Muscle of leg (tissue), 11 donors: ENCODE results near the gene ABHD15. TPM values are rescaled to one million over a fixed set of nuclear protein-coding genes. Genes with fewer than 3 reads are reported as not detected.

Experiments used
- DNase-seq: peaks from one replicate; pipeline ENCODE4 v3.0.0; 2013
- H3K27ac ChIP-seq: one replicate; pipeline ENCODE4 v1.5.1; 2013; ENCODE audit warnings: mild to moderate bottlenecking, low read length, control low read depth
- H3K27me3 ChIP-seq: one replicate; pipeline ENCODE4 v1.6.1; 2013; ENCODE audit warnings: low read length; ENCODE audit not compliant: control insufficient read depth, insufficient read depth
- H3K36me3 ChIP-seq: one replicate; pipeline ENCODE4 v1.6.1; 2013; ENCODE audit warnings: low read length; ENCODE audit not compliant: control insufficient read depth, insufficient read depth
- H3K4me1 ChIP-seq: one replicate; pipeline ENCODE4 v1.6.1; 2013; ENCODE audit warnings: low read length; ENCODE audit not compliant: control insufficient read depth, insufficient read depth
- H3K4me3 ChIP-seq: one replicate; pipeline ENCODE4 v1.5.1; 2013; ENCODE audit warnings: low read length, control low read depth
- H3K9me3 ChIP-seq: replicated peaks from 2 replicates; pipeline ENCODE4 v1.6.1; 2013; ENCODE audit warnings: low read depth, low read length; ENCODE audit not compliant: control insufficient read depth
- WGBS: methylation state at CpG from one replicate; pipeline ENCODE4 v1.1.5; 2013; ENCODE audit warnings: missing lambda C conversion rate; ENCODE audit not compliant: insufficient coverage; 5-methylcytosine and 5-hydroxymethylcytosine counted together
- polyA plus RNA-seq, 8 donors: library from polyadenylated mRNA; unstranded; fragments of 120-200 nt; gene quantifications; one replicate each; pipeline versions ENCODE4 v1.2.1 to v1.2.3, GENCODE V29; 2013; ENCODE audit warnings: inconsistent platforms in 1 of 8, low replicate concordance in 1 of 8; ENCODE audit not compliant: insufficient read length in 8 of 8, insufficient read depth in 1 of 8
- total RNA-seq: library from RNA; stranded (reverse); fragments of 120-200 nt; gene quantifications from one replicate; pipeline ENCODE4 v1.2.4, GENCODE V29; 2013

ABHD15 gene
- total and polyA plus RNA-seq, 9 donors: 3.1 to 4.7 (median 3.4) TPM

- no peak overlapping the region for H3K4me3 ChIP-seq
- H3K36me3 ChIP-seq: peaks cover 37% of the 10 kb centered on the region
- WGBS: no CpG with 5 or more reads among the region's 2 CpGs
- H3K9me3 ChIP-seq: no peaks in the 10 kb centered on the region
- DNase-seq: peak; percentile 2
- H3K27ac ChIP-seq: no peak overlapping the region
- no peaks in the 10 kb centered on the region for H3K4me1 ChIP-seq
- no peaks in the 10 kb centered on the region for H3K27me3 ChIP-seq
These were observed 52.0 kb downstream of the ABHD15 start for GRCh38 chr17:29514792-29515191.

GRCh38 chr17:29510953-29511352, 55.9 kb downstream of the ABHD15 start:
- no peaks in the 10 kb centered on the region for H3K4me1 ChIP-seq
- no CpG with 5 or more reads among the region's 6 CpGs for WGBS
- H3K4me3 ChIP-seq: no peak overlapping the region
- H3K27ac ChIP-seq: no peak overlapping the region
- no peaks in the 10 kb centered on the region for H3K9me3 ChIP-seq
- no peak for DNase-seq
- H3K27me3 ChIP-seq: no peaks in the 10 kb centered on the region
- H3K36me3 ChIP-seq: peaks cover 25% of the 10 kb centered on the region

Other genes starting within 250 kb of the ABHD15 start
- 35.0 TPM for gene TAOK1, start 176.7 kb downstream of the ABHD15 start, total RNA-seq
- gene TAOK1, start 176.7 kb downstream of the ABHD15 start, polyA plus RNA-seq: 10 to 100 TPM; 15.6 to 36.2 (median 30.9) TPM
- gene TP53I13, start 1.7 kb upstream of the ABHD15 start, total RNA-seq: 33.1 TPM
- gene TP53I13, start 1.7 kb upstream of the ABHD15 start, polyA plus RNA-seq: 10 to 100 TPM; 29.3 to 45.1 (median 35.0) TPM
- 16.4 TPM for gene GIT1, start 22.6 kb upstream of the ABHD15 start, total RNA-seq
- gene GIT1, start 22.6 kb upstream of the ABHD15 start, polyA plus RNA-seq: 10 to 100 TPM; 25.9 to 33.7 (median 31.5) TPM
- 8.1 TPM for gene ANKRD13B, start 26.1 kb upstream of the ABHD15 start, total RNA-seq
- gene ANKRD13B, start 26.1 kb upstream of the ABHD15 start, polyA plus RNA-seq: 10 to 100 TPM; 10.5 to 17.6 (median 14.4) TPM
- 52.8 TPM for gene CORO6, start 55.9 kb upstream of the ABHD15 start, total RNA-seq
- 10 to 100 TPM; 43.8 to 100.0 (median 79.6) TPM for gene CORO6, start 55.9 kb upstream of the ABHD15 start, polyA plus RNA-seq